ENCODE results near the gene PRR33. TPM values are rescaled to one million over a fixed set of nuclear protein-coding genes. Genes with fewer than 3 reads are reported as not detected.

Gene PRR33
- polyA plus RNA-seq, 1 donor from 2014 or later: 0.60 TPM

DNA sequence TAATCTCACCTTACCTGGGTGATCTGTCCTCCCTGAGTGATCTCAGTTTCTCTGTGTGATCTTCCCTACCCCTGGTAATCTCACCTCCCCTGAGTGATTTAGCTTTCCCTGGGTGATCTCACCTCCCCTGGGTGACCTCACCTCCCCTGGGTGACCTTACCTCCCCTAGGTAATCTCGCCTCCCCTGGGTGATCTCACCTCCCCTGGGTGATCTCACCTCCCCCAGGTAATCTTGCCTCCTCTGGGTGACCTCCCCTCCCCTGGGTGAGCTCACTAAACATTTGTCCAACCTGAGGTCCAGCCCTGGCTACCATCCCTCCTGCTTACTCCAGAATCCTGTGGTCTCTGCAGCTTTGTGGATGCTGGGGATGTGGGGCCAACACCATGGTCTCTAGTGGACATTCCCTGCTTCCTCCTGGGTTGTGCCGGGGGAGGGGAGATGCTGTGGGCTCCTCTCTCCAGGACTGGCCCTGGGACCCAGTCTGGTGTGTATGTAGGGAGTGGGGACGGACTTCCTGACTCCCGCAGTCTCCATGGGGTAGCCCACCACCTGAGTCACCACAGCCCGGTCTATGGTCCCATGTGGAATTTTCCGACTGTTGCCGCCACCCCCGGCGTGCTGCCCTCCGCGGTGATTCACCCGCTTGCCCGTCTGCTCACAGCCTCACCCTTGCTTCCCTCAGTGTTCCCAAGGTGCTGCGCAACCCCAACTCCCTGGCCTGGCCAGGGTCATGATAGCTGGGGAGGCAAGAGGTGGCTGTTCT is 28.9 kb downstream of the PRR33 start:
- Mint-ChIP-seq H3K4me1 (peaks cover 0 to 10% (median 7%) of the 10 kb centered on the region in 3 donors), H3K4me3 (peak overlapping the region in 1 of 4 donors; percentile 17), H3K36me3 (no peaks in the 10 kb centered on the region), H3K9me3 (no peaks in the 10 kb centered on the region), H3K27ac (no peak overlapping the region), H3K27me3 (no peaks in the 10 kb centered on the region)

DNA sequence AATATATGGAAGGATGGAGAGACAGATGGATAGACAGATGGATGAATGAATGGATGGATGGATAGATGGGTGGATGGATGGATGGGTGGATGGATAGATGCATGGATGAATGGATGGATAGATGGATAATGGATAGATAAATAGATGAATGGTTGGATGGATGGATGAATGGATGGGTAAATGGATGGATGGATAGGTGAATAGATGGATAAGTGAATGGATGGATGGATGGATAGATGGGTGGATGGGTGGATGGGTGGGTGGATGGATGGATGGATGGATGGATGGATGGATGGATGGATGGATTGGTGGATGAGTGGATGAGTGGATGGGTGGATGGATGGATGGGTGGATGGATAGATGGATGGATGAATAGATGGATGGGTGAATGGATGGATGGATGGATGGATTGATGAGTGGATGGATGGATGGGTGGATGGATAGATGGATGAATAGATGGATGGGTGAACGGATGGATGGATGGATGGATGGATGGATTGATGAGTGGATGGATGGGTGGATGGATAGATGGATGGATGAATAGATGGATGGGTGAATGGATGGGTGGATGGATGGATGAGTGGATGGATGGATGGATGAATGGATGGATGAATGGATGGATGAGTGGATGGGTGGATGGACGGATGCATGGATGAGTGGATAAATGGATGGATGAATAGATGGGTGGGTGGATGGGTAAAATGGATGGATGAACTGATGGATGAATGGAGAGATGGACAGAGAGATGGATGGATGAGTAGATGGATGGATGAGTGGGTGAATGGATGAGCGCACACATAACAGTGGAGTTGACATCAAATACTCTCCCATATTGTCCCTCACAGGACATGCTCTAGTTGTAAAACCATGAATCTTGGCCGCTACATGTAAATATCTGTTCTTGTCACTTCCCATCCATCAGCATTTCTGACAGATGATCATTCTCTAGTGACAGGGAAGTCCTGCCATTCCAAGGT is 30.0 kb downstream of the PRR33 start:
- no peak overlapping the region for H3K27ac Mint-ChIP-seq
- H3K36me3 Mint-ChIP-seq: no peaks in the 10 kb centered on the region
- no peaks in the 10 kb centered on the region for H3K27me3 Mint-ChIP-seq
- peaks cover 0 to 12% (median 9%) of the 10 kb centered on the region in 3 donors for H3K4me1 Mint-ChIP-seq
- no peaks in the 10 kb centered on the region for H3K9me3 Mint-ChIP-seq
- H3K4me3 Mint-ChIP-seq: no peak overlapping the region

DNA sequence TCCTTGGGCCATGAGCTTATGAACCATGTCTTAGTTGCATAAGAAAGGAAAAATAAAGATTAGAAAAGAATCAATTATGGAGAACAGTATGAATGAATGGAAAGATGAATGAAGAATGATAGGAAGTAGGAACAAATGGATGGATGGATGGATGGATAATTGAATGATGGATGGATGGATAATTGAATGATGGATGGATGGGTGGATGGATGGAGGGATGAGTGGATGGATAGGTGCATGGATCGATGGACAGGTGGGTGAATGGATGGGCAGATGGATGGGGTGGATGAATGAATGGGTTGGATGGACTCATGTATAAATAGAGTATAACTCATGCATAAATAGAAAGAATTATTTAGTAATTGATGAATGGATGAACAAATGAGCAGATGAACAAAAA is 31.6 kb downstream of the PRR33 start:
- no peaks in the 10 kb centered on the region for H3K9me3 Mint-ChIP-seq
- H3K4me3 Mint-ChIP-seq: no peak overlapping the region
- no peaks in the 10 kb centered on the region for H3K36me3 Mint-ChIP-seq
- H3K4me1 Mint-ChIP-seq: peaks cover 0 to 15% (median 8%) of the 10 kb centered on the region in 3 donors
- H3K27me3 Mint-ChIP-seq: no peaks in the 10 kb centered on the region
- no peak overlapping the region for H3K27ac Mint-ChIP-seq

DNA sequence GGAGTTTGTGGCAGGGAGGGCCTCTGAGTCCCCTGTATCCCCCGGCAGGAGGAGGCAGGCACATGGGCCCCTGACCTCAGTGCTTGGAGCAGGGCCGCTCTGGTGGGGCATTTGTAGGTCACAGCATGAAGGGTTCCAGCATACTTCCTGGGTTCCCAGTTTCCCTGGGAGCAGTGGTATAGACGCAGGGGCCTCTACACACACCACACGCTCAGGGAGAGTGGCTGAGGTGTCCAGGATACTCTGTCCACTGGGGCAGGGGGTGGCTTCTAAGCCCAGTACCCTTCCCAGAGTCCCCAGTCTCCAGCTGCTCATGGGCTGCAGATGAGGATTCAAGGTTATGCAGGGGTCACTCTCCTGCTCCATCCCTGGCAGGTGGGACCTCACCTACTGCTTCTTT is 32.7 kb downstream of the PRR33 start:
- no peaks in the 10 kb centered on the region for H3K9me3 Mint-ChIP-seq
- peak overlapping the region in 1 of 3 donors; percentile 78 for H3K27ac Mint-ChIP-seq
- no peaks in the 10 kb centered on the region for H3K36me3 Mint-ChIP-seq
- H3K27me3 Mint-ChIP-seq: no peaks in the 10 kb centered on the region
- H3K4me1 Mint-ChIP-seq: peaks cover 0 to 15% (median 7%) of the 10 kb centered on the region in 3 donors
- H3K4me3 Mint-ChIP-seq: peak overlapping the region in 2 of 4 donors; percentile 37 to 62

DNA sequence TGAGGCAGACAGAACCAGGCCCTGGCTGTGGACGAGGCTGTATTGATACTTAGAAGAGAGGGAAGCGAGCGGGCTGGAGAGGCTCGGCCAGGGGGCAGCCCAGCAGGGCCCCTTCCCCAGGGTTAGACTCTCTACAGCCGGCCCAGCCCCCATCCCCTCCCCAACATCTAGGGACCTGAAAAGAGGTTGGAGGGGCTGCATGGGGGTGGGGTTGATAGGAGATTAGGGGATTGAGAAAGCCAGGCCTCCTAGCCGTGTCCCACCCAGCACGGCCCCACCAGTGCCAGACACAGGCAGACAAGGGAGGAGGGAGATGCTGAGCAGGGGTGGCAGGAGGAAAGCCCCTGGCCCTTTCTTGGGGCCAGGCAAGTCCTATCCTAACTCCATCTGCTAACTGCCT is 33.1 kb downstream of the PRR33 start:
- Mint-ChIP-seq H3K4me1 (peaks cover 0 to 15% (median 7%) of the 10 kb centered on the region in 3 donors), H3K27me3 (no peaks in the 10 kb centered on the region), H3K36me3 (no peaks in the 10 kb centered on the region), H3K27ac (peak overlapping the region in 1 of 3 donors; percentile 78), H3K9me3 (no peaks in the 10 kb centered on the region), H3K4me3 (no peak overlapping the region)

- Mint-ChIP-seq H3K9me3 (no peaks in the 10 kb centered on the region), H3K27ac (peak overlapping the region in 1 of 3 donors; percentile 78), H3K36me3 (no peaks in the 10 kb centered on the region), H3K4me1 (peaks cover 0 to 14% (median 7%) of the 10 kb centered on the region in 3 donors), H3K4me3 (peak overlapping the region in 2 of 4 donors; percentile 55 to 65), H3K27me3 (no peaks in the 10 kb centered on the region)
Observed at GRCh38 chr11:1858154-1858553, 33.5 kb downstream of the PRR33 start.

GRCh38 chr11:1857064-1857463 is 34.6 kb downstream of the PRR33 start:
- Mint-ChIP-seq H3K27ac (no peak overlapping the region), H3K27me3 (peaks cover 1% of the 10 kb centered on the region), H3K4me3 (peak overlapping the region in 1 of 4 donors; percentile 39), H3K36me3 (peaks cover 4% of the 10 kb centered on the region), H3K4me1 (peaks cover 6 to 19% (median 15%) of the 10 kb centered on the region in 3 donors), H3K9me3 (no peaks in the 10 kb centered on the region)

DNA sequence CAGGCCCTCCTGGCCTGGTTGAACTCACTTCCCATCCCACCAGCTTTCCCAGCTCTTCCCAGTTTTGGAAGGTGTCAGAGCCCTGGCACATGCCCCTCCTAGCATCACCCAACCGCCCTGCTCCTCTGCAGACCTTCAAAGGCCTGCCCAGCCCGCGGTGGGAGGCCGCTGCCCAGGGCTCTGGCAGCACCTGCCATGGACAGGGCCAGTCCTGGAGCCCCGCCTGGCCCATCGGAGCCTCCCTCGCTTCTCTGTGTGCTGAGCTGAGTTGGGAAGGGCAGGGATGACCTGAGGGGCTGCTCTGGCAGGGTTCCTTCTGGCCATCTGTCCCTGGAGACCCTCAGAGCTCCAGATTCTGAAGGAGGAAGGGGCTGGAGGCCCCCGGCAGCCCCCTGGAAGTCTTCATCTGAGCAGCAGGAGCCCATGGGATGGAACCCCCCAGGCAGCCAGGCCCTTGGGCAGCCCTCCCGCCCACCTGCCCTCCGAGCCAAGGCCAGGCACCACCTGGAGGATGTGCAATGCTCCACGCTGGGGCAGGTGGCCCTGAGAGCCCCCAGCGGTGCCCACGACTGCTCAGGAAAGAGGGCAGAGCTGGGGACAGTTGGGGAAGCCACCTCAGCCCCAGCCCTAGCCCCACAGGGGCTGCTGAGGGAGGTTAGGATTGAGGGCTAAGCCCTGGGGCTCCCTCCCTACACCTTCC is 35.2 kb downstream of the PRR33 start:
- H3K36me3 Mint-ChIP-seq: peaks cover 4% of the 10 kb centered on the region
- H3K4me1 Mint-ChIP-seq: peaks cover 6 to 21% (median 17%) of the 10 kb centered on the region in 3 donors
- no peaks in the 10 kb centered on the region for H3K9me3 Mint-ChIP-seq
- peaks cover 1% of the 10 kb centered on the region for H3K27me3 Mint-ChIP-seq
- peak overlapping the region in 2 of 3 donors; percentile 81 to 95 for H3K27ac Mint-ChIP-seq
- H3K4me3 Mint-ChIP-seq: peak overlapping the region; percentile 21 to 96 (median 88)

DNA sequence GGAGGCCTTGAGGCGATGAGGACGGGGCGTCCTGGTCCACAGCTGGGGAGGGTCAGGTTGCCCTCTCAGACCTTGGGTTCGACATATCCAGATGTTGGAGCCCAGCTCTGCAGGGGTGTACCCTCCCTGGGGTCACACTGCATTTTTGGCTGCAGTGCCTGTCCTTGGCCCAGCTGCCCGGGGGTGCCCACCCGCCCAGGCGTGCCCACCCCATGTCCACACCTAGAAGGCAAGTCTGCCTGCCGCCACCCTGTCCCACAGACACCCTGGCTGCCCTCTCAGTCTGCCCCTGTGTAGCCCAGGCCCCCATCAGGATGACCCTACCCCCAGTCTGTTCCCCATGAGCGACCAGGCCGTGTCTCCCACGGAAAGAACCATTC is 35.8 kb downstream of the PRR33 start:
- Mint-ChIP-seq H3K4me1 (peaks cover 10 to 26% (median 23%) of the 10 kb centered on the region in 3 donors), H3K36me3 (peaks cover 4% of the 10 kb centered on the region), H3K27ac (peak overlapping the region in 2 of 3 donors; percentile 81 to 95), H3K27me3 (peaks cover 1% of the 10 kb centered on the region), H3K9me3 (no peaks in the 10 kb centered on the region), H3K4me3 (peak overlapping the region; percentile 92 to 100 (median 98))

DNA sequence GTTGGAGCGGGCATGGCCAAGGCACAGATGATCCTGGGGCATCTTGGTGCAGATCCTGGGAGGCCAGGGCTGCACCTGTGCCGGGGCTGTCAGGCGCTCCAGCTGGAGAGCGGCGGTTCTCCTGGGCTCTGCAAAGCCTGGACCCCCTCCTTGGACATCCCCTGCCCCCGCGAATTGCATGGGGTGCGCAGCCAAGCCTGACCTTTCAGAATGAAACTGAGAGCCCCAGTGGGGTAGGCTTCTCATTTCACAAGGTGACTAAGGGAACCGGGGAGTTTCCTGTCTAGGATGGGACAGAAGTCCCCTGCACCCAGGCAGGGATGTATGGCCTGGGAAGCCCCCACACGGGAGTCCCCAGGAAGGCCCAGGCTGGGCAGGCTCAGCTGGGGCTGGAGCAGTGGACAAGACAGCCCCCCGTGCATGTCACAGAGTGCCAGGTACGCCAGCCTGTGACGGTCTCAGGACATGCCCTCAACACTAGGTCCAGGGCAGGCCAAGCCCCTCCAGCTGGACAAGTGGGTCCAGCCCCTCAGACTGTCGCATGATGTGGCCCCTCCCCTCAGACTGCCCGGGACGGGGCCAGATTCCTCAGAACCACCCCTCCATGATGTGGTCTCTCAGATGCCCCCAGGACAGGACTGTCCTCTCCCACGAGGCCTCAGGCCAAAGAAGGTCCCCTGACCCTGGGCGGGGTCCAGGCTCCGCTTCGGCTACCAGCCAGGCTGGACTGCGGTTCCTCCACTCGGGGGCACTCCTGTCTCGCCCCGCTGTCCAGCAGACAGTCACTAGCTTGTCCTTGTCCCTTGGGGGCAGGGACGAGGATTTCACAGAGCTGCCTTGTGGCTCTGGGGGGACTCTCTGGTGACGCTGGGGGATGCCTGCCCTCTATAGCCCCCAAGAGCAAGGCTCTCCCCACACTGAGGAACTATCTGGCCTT is 36.5 kb downstream of the PRR33 start:
- Mint-ChIP-seq H3K36me3 (peaks cover 4% of the 10 kb centered on the region), H3K27ac (peak overlapping the region in 2 of 3 donors; percentile 5 to 95), H3K27me3 (peaks cover 1% of the 10 kb centered on the region), H3K4me3 (peak overlapping the region; percentile 96 to 100 (median 98)), H3K9me3 (no peaks in the 10 kb centered on the region), H3K4me1 (peaks cover 16 to 30% (median 25%) of the 10 kb centered on the region in 3 donors)

- Mint-ChIP-seq H3K4me3 (peak overlapping the region; percentile 96 to 100 (median 98)), H3K36me3 (peaks cover 4% of the 10 kb centered on the region), H3K27me3 (peaks cover 1% of the 10 kb centered on the region), H3K9me3 (no peaks in the 10 kb centered on the region), H3K27ac (peak overlapping the region; percentile 95 to 98 (median 97)), H3K4me1 (peaks cover 19 to 34% (median 29%) of the 10 kb centered on the region in 3 donors)
Observed at GRCh38 chr11:1854132-1854948, 37.4 kb downstream of the PRR33 start.

DNA sequence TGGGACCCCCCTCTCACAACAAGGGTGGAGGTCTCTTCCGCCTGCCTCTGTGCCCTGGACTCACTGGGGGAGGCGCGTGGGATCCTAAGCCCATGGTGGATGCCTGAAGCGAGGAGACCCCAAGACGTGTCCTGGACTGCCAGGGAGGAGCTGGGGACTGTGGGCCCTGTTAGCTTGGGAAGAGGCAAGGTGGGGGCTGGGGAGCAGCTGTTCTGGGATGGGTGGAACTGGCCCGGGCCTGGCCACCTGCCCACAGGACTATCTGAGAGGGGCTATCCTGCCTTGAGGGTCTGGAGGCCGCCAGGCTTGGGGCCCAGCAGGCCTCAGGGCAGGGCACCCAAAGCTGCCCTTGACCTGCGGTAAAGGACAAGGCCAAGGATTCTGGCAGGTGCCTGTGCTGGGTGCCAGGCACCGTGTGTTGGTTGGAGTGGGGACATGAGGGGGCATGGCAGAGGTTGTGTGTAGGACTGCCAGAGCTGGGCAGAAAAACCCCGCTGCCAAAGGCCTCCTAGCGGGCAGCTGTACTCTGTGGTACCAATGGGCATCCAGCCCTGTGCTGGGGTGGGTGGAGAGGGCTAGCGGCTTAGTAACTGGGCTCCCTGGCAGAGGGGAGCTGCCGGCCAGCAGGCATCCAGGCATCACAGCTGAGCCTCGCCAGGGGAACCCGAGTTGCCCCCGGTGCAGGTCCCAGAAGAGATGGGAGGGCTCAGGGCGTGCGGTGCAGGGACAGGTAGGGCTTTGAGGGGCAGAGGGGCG is 38.1 kb downstream of the PRR33 start:
- Mint-ChIP-seq H3K27me3 (peaks cover 1% of the 10 kb centered on the region), H3K4me3 (peak overlapping the region; percentile 96 to 100 (median 98)), H3K9me3 (no peaks in the 10 kb centered on the region), H3K4me1 (peaks cover 19 to 37% (median 31%) of the 10 kb centered on the region in 3 donors), H3K36me3 (peaks cover 4% of the 10 kb centered on the region), H3K27ac (peak overlapping the region; percentile 95 to 98 (median 97))

Measured in IgD-negative memory B cell (primary cell).